IPS-11a (cell line): ENCODE measurements around the gene HHAT.
"Not testable (repeated sequence)": the region's sequence is repeated elsewhere in the genome, so short reads cannot be mapped to it uniquely, and the experiment has no call there.

Source experiments
- H3K4me3 ChIP-seq: one replicate; pipeline ENCODE4 v1.5.1; 2013; ENCODE audit warnings: low read depth, low read length, control low read depth

The HHAT gene

GRCh38 chr1:210354305-210354704 lies 25.6 kb downstream of the HHAT start:
- H3K4me3 ChIP-seq = not testable (repeated sequence)

DNA sequence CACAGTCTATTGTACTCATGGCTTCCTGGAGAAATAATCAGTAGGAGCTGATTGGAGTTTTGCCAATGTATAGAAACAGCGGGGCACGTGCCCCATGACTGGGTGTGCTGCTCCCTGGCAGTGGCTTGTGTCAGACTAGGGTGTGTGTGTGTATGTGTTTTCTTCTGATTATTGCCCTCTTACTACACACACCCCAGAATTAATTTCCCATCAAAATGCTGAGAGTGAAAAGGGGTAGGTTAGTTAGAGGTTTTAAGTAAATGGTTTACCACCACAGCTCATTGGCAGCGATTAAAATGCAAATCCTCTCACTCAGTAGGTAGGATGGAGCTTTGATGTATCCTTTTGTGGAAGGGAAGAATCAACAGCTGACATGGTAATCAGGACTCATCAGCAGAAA lies 29.9 kb downstream of the HHAT start:
- no peak overlapping the region for H3K4me3 ChIP-seq

DNA sequence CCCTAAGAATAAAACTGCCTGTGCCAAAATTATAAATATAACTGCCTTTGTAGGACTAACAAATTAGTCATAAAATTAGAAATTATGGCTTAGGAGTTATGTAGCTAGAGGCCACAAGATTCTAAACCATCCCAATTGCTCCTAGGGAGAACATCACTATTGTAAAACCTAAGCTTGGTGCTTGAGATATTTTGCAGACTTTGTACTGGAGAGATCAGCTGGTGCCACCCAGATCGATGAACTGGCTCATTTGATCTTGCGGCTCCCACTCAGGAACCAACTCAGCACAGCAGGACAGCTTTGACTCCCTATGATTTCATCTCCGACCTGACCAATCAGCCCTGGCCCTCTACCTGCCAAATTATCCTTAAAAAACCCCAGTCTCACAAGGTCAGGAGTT lies 30.6 kb downstream of the HHAT start:
- no peak overlapping the region for H3K4me3 ChIP-seq

DNA sequence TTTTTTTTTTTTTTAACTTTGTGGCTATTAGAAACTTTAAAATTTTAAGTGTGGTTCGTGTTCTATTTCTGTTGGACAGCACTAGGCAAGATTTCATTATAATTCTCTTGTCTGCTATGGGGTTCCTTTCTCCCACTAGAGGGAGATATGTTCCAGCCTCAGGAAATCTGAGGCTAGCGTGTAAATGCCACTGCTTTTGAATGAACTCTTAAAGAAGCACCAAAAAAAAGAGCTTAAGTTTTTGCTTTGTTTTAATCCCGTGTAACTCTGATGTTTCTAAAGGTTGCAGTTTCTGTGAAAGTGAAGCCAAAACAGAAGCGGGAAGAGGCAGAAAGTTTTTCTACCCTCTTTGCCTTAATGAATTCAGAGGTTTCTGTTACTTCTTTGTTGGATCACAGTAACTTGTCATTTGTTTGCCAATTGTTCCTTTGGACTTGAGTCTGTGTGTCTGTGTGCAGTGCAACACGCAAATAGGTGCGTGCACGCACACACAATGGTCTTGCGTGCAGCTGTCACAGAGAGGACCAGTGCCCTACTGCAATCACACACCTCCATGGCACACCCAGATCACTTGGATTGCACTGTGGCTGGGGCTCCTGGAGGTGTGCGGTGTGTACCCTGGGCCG lies 32.3 kb downstream of the HHAT start:
- H3K4me3 ChIP-seq = no peak overlapping the region

- no peak overlapping the region for H3K4me3 ChIP-seq
Measured at GRCh38 chr1:210361665-210362064, 33.0 kb downstream of the HHAT start.

GRCh38 chr1:210362526-210362925 lies 33.8 kb downstream of the HHAT start:
- H3K4me3 ChIP-seq = no peak overlapping the region

DNA sequence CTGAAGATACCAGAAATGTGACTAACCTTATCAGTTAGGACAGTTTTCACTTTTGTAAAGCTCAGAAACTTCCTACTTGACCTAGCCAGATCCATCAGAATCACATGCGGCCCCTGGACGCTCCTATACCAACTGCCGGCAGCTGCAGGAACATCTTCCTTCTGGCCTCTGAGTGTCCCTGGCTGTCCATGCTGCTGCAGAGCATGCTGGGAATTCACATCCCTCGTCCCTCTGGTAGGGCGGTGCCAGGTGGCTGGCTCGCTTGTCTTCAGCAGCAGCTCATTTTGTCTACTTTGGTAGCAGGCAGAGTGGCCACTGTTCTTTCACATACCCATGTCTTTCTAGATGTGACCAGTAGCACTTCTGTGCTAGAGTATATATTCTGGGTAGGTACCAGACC lies 34.4 kb downstream of the HHAT start:
- H3K4me3 ChIP-seq = no peak overlapping the region

DNA sequence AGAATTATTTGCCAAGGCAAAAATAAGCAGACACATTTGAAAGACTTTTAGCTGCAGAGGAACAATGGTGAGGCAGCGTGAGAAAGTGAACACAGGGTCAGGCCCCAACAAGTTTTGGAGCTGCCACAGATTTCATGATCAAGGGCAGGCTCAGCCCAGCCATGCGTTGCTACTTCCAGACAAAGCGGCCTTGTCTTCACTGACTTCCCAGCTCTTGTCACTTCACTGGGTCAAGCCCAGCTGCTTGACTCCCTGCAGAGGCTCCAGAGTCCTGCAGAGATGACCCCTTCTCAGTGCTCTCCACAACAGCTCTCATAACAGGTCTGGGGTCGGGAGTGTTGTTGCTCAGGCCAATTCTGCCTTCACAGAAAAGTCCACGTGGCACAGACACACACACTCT lies 35.8 kb downstream of the HHAT start:
- no peak overlapping the region for H3K4me3 ChIP-seq

DNA sequence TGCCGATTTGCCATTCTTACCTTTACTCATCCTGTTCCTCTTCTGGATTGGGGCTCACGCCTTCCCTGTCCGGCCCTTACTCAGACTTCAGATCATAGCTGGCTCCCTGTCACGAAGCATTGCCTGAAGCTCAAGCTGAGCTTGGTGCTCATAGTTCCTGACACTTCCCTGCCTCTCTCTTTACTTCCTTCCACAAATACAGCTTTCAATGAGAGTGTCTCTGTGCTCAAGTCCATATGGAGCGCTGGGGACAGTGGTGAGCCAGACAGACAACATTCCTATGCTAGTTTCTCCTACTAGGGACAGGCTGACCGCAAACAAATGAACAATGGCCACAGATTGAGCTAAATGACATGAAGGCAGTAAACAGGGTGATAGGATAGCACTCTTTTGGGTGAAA lies 38.1 kb downstream of the HHAT start:
- no peak overlapping the region for H3K4me3 ChIP-seq

- no peak overlapping the region for H3K4me3 ChIP-seq
Measured at GRCh38 chr1:210367566-210367965, 38.9 kb downstream of the HHAT start.

- H3K4me3 ChIP-seq = no peak overlapping the region
Measured at GRCh38 chr1:210369425-210369824, 40.7 kb downstream of the HHAT start.

DNA sequence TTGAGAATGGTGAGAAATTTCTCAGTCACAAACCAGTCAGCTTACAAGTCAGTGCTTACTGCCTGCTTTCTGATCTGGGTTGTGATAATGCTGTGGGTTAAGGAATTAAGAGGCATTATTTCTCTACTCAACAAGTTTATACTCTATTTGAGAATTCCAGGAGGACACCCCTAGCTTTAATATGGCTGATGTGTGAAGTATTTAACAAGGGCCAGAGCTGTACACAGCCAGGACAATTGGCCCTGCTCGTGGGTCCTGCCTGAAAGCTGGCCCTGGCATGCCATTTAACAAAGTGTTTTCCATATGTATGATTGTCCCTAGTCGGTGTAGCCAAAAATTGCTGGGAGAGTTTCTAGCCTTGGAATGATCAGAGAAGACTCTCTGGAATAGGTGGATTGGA lies 43.2 kb downstream of the HHAT start:
- H3K4me3 ChIP-seq = no peak overlapping the region

- H3K4me3 ChIP-seq = no peak overlapping the region
Measured at GRCh38 chr1:210372491-210372890, 43.8 kb downstream of the HHAT start.

- no peak overlapping the region for H3K4me3 ChIP-seq
Measured at GRCh38 chr1:210372931-210373627, 44.4 kb downstream of the HHAT start.

DNA sequence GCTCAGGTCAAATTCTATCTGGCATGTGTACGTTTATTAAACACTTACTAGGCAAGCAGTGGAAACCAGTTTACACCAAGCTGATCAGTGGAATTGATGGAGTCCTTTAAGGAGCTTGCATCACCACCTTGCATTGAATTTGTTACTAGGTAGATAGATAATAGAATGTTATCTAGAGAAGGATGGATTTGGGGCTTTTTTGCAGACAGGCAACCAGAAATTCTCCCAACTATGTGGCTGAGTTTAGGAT lies 44.9 kb downstream of the HHAT start:
- H3K4me3 ChIP-seq = no peak overlapping the region

GRCh38 chr1:210373878-210374599 lies 45.3 kb downstream of the HHAT start:
- H3K4me3 ChIP-seq = no peak overlapping the region

DNA sequence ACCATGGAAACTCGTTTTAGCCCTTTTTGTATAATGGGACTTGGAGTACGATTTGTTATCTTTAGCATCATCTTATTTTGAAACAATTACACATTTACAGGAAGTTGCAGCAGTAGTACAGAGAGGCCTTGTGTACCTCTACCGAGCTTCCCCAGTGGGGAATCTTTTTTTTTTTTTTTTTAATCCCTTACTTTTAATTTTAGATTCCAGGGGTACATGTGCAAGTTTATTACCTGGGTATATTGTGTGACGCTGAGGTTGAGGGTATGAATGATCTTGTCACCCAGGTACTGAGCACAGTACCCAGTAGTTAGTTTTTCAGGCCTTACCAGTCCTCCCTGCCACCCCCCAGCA lies 45.9 kb downstream of the HHAT start:
- no peak overlapping the region for H3K4me3 ChIP-seq

DNA sequence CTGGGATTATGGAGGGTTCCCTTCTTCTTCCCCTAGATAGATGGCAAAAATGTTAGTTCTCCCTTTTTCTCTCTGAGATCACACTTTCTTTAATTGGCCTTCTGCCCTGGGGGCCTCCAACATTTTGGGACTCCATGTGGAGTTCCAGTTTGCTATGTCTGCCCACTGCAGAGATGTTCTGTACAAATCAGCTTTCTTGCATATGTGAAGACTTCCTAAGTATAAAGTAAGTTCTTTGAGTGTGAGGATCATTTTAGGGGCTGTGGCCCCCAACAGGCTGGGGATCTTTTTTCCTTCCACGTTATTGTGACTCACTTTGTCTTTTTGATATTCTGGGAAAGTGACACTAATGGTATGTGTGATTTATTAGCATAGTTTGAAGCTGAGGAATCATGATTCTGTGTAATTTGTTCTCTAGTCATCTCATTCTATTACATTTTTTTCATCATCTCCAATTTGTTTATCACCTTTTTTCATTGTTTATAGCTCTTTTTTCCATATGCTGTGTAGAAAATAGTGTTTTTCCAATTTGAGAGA lies 48.2 kb downstream of the HHAT start:
- no peak overlapping the region for H3K4me3 ChIP-seq

DNA sequence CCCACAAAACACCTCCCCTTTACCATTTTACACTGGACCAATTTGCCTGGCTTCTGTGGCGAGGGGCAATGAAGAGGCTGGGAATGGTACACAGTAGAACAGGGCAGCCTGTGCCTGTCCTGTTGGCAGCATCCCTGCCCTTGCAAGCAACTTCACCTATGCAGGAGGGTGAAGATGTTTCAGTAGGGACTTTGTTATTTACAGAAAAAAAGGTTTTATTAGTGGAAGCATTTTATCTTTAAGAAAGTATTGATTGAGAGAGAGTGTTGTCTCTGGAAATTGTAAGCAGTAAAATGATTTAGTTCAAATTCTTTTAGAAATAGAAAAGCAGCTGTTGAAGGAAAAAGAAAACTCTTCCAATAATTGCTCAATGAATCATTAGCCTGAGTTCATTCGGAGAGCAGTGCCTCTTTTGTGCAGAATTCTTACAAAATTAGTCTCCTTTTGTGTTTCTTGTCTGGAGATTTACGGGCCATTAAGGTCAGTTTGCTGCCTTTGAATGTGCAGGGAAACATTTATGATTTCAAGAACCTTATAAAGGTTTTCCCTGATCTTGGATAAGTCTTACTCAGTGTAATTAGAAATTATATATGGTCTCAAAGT lies 49.1 kb downstream of the HHAT start:
- no peak overlapping the region for H3K4me3 ChIP-seq

DNA sequence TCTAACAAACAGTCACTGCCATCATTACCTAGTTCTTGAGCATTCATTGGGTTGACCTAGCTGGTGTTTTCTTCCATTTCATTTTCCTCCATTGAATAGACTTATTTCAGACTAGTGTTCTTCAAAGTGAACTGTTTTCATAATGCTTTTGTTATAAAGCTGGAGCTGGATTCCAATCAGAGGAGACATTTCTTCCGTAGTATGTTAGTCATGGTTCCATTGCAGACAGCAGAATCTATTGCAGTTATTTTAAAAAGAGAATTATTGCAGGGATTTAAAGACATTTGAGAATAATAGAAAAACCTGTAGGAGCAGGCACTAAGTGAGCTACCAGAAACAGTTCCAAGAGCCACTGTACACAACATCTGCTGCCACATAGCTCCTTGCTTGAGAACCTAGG lies 50.0 kb downstream of the HHAT start:
- H3K4me3 ChIP-seq = no peak overlapping the region

GRCh38 chr1:210381934-210382333 lies 53.2 kb downstream of the HHAT start:
- no peak overlapping the region for H3K4me3 ChIP-seq

- no peak overlapping the region for H3K4me3 ChIP-seq
Measured at GRCh38 chr1:210384625-210385024, 55.9 kb downstream of the HHAT start.
